Measurements from ENCODE around the gene TUBB. TPM values are rescaled to one million over a fixed set of nuclear protein-coding genes. Genes with fewer than 3 reads are reported as not detected.

The TUBB gene
- total RNA-seq, 1 experiment from 2014 or later: 742 TPM

- Mint-ChIP-seq H3K4me3 (ENCODE audit: unreplicated experiment) (peak overlapping the region; percentile 15), H3K4me1 (ENCODE audit: low read depth, unreplicated experiment) (peaks cover 28% of the 10 kb centered on the region), H3K36me3 (ENCODE audit: insufficient read depth, unreplicated experiment) (peaks cover 10% of the 10 kb centered on the region), H3K9me3 (ENCODE audit: unreplicated experiment) (no peaks in the 10 kb centered on the region), H3K27me3 (ENCODE audit: insufficient read depth, unreplicated experiment) (no peaks in the 10 kb centered on the region), H3K27ac (ENCODE audit: unreplicated experiment) (no peak overlapping the region)
- H3K4me1 ChIP-seq: peaks cover 12% of the 10 kb centered on the region; the same call in 1 of the 2 replicates
- POLR2A ChIA-PET: no interaction called here
- no peak for TF ChIP-seq CTCF (IDR thresholded peaks at IDR 0.05; ENCODE audit: insufficient read depth in 1 of 2, low read depth in 1 of 2, low read length in 1 of 2, severe bottlenecking in 1 of 2, unreplicated experiment in 1 of 2)
- no peaks in the 10 kb centered on the region for H3K27me3 ChIP-seq (replicated peaks; ENCODE audit: control insufficient read depth, insufficient read depth, low read length)
- no TSS peak for BruUV-seq (replicated peaks)
- H3K9me3 ChIP-seq: no peaks in the 10 kb centered on the region
- DNase-seq: no peak
- no peaks in the 10 kb centered on the region for H3K36me3 ChIP-seq (ENCODE audit: control insufficient read depth, insufficient read depth, low read length)
- intact Hi-C loops (cut with micrococcal nuclease; ENCODE audit: unreplicated experiment): no loop called here
- no peak overlapping the region for H3K4me3 ChIP-seq (ENCODE audit: low read depth, low read length)
- CTCF ChIA-PET: interaction anchor here (0.8 kb wide), 1 partner anchor 11 kb away, joined by 3 read pairs; no protein-coding TSS in a partner anchor
These were observed 35.6 kb upstream of the TUBB start for GRCh38 chr6:30684386-30685156.

GRCh38 chr6:30685157-30686008, 34.8 kb upstream of the TUBB start:
- Mint-ChIP-seq H3K4me3 (ENCODE audit: unreplicated experiment) (peak overlapping the region; percentile 82), H3K9me3 (ENCODE audit: unreplicated experiment) (no peaks in the 10 kb centered on the region), H3K27ac (ENCODE audit: unreplicated experiment) (peak overlapping the region; percentile 68), H3K36me3 (ENCODE audit: insufficient read depth, unreplicated experiment) (peaks cover 10% of the 10 kb centered on the region), H3K27me3 (ENCODE audit: insufficient read depth, unreplicated experiment) (no peaks in the 10 kb centered on the region), H3K4me1 (ENCODE audit: low read depth, unreplicated experiment) (peaks cover 32% of the 10 kb centered on the region)
- no peaks in the 10 kb centered on the region for H3K36me3 ChIP-seq (ENCODE audit: control insufficient read depth, insufficient read depth, low read length)
- TF ChIP-seq CTCF (IDR thresholded peaks at IDR 0.05; ENCODE audit: insufficient read depth in 1 of 2, low read depth in 1 of 2, low read length in 1 of 2, severe bottlenecking in 1 of 2, unreplicated experiment in 1 of 2): no peak
- ChIA-PET CTCF (interaction anchor here (0.8 kb wide), 1 partner anchor 10 kb away, joined by 3 read pairs; no protein-coding TSS in a partner anchor), POLR2A (no interaction called here)
- BruUV-seq (replicated peaks): no TSS peak
- peaks cover 17% of the 10 kb centered on the region for H3K4me1 ChIP-seq
- H3K9me3 ChIP-seq: no peaks in the 10 kb centered on the region
- H3K27me3 ChIP-seq (replicated peaks; ENCODE audit: control insufficient read depth, insufficient read depth, low read length): no peaks in the 10 kb centered on the region
- intact Hi-C loops (cut with micrococcal nuclease; ENCODE audit: unreplicated experiment): no loop called here
- no peak overlapping the region for H3K4me3 ChIP-seq (ENCODE audit: low read depth, low read length)
- no peak for DNase-seq

All from Caco-2 (cell line).